RWPE1 (cell line): ENCODE measurements around the gene RNF167.

Experiments
- CTCF ChIA-PET: fragments of 350-600 bp; sonication (Branson Sonifier 250); formaldehyde crosslinking; extraction: SDS; loops from one replicate; lab custom pipeline; 2021; lab: Yijun Ruan, JAX
- POLR2A ChIA-PET: fragments of 400-600 bp; formaldehyde crosslinking; extraction: SDS; loops from one replicate; lab custom pipeline; 2020; ENCODE audit warnings: antibody characterized with exemption; ENCODE audit not compliant: low non-redundant PET; lab: Yijun Ruan, JAX
- DNase-seq: peaks from one replicate; pipeline ENCODE4 v3.0.0; 2012; ENCODE audit warnings: low spot score
- H3K27ac ChIP-seq: fragments of 450-650 bp; 2 replicates; pipeline ENCODE4 v1.5.1; 2017
- TF ChIP-seq, protein P1 (sequence below): fragments of 450-650 bp; conservative IDR thresholded peaks from 2 replicates; pipeline ENCODE4 v1.5.1; 2017; ENCODE audit warnings: low read depth, mild to moderate bottlenecking

The RNF167 gene

DNA sequence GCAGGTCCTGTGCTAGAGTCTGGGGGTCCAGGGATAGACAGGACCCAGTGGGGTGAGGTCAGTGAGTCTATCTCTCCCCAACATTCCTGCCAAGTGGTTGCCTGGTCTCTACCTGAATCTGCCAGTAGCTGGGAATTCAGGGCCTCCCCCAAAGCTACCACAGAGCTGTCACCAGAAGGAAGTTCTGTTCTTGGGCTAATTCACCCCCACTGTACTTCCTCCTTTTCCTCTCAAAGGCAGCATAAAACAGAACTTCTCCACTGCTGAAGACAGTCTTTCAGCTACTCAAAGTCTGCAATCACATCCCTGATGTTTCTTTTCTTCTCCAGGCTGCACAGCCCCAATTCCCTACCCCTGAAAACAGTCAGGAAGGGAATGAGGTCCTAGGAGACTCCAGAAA, 38.7 kb downstream of the RNF167 start:
- no peak overlapping the region for H3K27ac ChIP-seq
- TF ChIP-seq, protein P1, sequence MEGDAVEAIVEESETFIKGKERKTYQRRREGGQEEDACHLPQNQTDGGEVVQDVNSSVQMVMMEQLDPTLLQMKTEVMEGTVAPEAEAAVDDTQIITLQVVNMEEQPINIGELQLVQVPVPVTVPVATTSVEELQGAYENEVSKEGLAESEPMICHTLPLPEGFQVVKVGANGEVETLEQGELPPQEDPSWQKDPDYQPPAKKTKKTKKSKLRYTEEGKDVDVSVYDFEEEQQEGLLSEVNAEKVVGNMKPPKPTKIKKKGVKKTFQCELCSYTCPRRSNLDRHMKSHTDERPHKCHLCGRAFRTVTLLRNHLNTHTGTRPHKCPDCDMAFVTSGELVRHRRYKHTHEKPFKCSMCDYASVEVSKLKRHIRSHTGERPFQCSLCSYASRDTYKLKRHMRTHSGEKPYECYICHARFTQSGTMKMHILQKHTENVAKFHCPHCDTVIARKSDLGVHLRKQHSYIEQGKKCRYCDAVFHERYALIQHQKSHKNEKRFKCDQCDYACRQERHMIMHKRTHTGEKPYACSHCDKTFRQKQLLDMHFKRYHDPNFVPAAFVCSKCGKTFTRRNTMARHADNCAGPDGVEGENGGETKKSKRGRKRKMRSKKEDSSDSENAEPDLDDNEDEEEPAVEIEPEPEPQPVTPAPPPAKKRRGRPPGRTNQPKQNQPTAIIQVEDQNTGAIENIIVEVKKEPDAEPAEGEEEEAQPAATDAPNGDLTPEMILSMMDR: no peak
- CTCF ChIA-PET: interaction anchor here (0.6 kb wide), 1 partner anchor 70 kb away, joined by 3 read pairs; no protein-coding TSS in a partner anchor
- POLR2A ChIA-PET: no interaction called here
- no peak for DNase-seq

DNA sequence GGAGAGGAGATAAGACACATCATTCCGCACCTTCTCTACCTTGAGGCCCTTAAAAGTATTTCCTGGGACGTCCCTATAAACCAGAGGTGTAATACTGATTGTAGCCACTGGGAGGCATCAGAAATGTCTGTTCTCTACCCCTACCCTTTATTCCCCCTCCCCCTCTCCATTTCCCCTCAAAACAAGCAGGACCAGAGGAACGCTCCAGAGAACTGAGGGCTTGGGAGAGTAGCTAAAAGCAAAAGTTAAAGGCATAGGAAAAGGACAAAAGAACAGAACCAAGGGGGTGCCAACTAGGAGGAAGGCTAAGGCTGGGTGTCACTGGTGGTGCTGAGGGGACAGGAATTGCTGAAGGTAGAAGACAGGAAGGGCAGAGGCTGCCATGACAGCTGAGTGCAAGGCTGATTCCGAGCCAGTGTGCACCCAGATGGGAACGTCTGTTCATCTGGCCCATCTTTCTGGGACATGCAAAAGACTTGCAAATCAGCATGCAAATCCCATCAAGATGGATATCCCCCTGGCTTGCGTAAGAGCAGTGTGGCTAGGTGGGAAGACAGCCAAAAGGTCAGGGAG, 40.7 kb downstream of the RNF167 start:
- TF ChIP-seq, protein P1: peak; percentile 60
- CTCF ChIA-PET: interaction anchor here (0.6 to 2.1 kb wide), 5 partner anchors 9 to 50 kb away, joined by 3 to 8 read pairs (median 4); no protein-coding TSS in a partner anchor
- POLR2A ChIA-PET: no interaction called here
- peak; percentile 26 for DNase-seq
- H3K27ac ChIP-seq: peak overlapping the region; percentile 33; the same call in 1 of the 2 replicates

DNA sequence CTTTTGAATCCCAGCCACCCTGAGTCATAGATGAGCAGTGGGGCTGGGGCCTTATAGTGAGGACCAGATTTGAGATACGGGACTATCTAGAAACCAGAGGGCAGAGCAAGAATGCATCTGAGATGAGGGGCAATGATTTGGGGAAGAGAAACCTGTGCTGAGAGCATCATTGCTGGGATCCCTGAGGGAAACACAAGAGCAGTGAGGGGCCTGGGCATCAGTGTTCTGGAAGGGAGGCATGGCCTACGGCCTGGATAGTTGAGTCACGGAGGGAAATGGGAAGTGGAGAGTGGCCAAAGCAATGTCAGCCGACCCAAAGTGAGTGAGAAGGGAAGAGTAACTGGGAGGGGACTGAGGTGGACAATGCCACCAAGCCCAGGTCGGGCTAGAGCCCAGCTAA, 42.2 kb downstream of the RNF167 start:
- no peak for DNase-seq
- CTCF ChIA-PET: no interaction called here
- peak overlapping the region; percentile 33 for H3K27ac ChIP-seq
- POLR2A ChIA-PET: no interaction called here
- TF ChIP-seq, protein P1: no peak

DNA sequence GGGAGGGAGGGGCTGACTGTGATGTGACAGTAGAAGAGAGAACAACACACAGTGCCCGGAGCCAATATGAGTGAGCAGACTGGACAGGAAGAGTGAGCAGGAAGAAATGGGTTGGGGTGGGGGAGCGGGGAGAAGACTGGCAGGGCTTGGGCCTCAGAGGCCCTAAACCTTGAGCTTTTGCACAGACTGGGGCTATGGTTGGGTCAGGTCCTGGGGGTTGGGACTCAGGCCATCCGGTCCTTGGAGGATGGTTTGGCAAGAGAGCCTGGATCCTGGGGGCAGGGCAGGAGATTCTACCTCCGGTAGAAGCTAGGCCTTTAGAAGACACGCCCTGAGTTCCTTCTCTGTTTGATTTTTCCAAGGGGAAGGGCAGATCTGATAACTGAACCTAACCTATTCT, 46.3 kb downstream of the RNF167 start:
- TF ChIP-seq, protein P1: no peak
- CTCF ChIA-PET: interaction anchor here (0.7 to 2.0 kb wide), 4 partner anchors 33 to 399 kb away, joined by 3 to 9 read pairs (median 4); no protein-coding TSS in a partner anchor
- POLR2A ChIA-PET: interaction anchor here (0.7 to 1.7 kb wide), 2 partner anchors 17 to 38 kb away, joined by 3 to 10 read pairs; partner anchors contain the start of gene PFN1
- peak overlapping the region; percentile 87 for H3K27ac ChIP-seq
- peak; percentile 19 for DNase-seq

DNA sequence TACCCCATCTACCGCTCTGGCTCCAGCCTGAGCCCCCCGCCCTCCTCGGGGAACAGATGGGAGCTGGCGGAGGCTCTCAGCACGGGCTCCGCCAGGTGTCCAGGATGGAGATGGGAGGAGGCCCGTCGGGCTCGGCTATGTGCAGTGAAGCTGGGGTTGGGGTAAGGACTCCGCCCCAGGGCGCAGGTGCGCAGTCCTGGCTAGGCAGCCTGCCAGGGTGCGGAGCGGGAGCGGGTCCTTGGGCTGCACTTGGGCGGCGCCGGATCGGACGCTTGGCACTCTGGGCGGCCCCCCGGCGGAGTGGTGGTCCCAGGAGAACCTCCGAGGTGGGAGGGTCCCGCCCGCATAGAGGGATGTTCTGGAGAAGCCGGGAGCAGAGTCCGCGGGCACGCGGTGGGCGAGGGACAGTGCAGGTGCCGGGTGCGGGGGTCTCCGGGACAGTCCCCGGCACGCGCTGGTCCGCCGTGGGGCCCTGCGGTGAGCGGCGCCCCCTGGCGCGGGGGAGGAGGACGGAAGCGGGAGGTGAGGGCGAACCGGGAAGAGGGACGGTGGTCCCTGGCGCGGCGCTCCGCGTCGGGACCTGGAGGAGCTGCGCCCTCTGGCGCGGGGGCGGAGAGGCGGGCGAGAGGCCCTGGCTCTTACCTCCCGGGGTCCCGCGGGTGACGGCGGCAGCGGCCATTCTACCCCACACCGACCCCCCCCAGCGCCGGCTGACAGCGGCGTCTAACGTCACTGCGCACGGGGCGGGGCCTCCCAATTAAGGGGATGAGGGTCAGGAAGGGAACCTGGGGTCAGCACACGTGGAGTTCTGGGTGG, 47.1 kb downstream of the RNF167 start, which contains the start of gene CAMTA2:
Gene CAMTA2 (minus strand): TSS at position 725 of the 816 bp plus-strand sequence. CDS start 1,453 bp downstream, outside the sequence.
- ChIA-PET CTCF (interaction anchor here (0.6 to 2.0 kb wide), 11 partner anchors 11 to 1320 kb away, joined by 3 to 9 read pairs (median 4); partner anchors contain the start of genes ENO3, INCA1 and KIF1C), POLR2A (interaction anchor here (0.6 to 1.7 kb wide), 4 partner anchors 18 to 40 kb away, joined by 3 to 10 read pairs (median 4); partner anchors contain the start of genes PFN1 and SPAG7)
- DNase-seq: peak; percentile 77
- TF ChIP-seq, protein P1: peak; percentile 85
- peak within 1 kb of the TSS; percentile 87 for H3K27ac ChIP-seq
